ENCODE measurements around the gene TXNRD1.

The TXNRD1 gene

GRCh38 chr12:104272938-104273337 is 57.4 kb downstream of the TXNRD1 start:
- no peaks in the 10 kb centered on the region for H3K9me3 Mint-ChIP-seq
- CTCF ChIA-PET, result no interaction called here
- no peaks in the 10 kb centered on the region for H3K36me3 Mint-ChIP-seq
- no peak overlapping the region for H3K4me3 Mint-ChIP-seq
- peaks cover 9% of the 10 kb centered on the region for H3K4me1 Mint-ChIP-seq
- H3K27ac Mint-ChIP-seq, result no peak overlapping the region
- DNase-seq, result no peak
- peaks cover 5% of the 10 kb centered on the region for H3K27me3 Mint-ChIP-seq

DNA sequence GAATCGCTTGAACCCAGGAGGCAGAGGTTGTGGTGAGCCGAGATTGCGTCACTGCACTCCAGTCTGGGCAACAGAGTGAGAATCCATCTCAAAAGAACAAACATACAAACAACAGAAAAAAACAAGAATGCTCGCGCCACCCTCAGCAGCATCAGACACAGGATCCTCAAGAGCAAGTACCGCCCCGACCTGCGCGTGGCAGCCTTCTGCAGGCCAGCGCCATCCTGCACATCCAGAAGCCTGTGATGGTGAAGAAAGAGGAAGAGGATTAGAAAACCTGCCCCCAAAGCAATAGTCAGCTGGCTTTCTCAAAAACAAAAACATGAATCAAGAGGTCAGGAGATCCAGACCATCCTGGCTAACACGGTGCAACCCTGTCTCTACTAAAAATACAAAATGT is 57.9 kb downstream of the TXNRD1 start:
- Mint-ChIP-seq H3K4me3 (no peak overlapping the region), H3K27me3 (peaks cover 5% of the 10 kb centered on the region), H3K27ac (no peak overlapping the region), H3K36me3 (no peaks in the 10 kb centered on the region), H3K9me3 (no peaks in the 10 kb centered on the region), H3K4me1 (peaks cover 9% of the 10 kb centered on the region)
- CTCF ChIA-PET, result no interaction called here
- no peak for DNase-seq

DNA sequence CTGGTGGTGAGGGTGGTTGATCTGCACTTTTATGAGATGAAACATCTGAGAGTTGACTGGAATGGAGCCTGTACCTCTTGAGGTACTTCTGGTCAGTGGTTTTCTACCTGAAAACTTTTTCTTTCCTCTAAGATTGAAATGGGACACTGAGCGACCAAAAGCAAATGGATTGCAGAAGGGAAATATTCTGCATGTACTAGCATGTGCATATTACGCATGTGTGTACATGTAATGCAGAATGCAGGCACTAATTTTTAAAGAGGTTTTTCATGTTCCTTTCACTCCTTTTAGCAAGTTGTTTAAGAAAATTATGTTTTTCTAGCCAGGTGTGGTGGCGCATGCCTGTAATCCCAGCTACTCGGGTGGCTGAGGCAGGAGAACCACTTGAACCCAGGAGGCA is 59.2 kb downstream of the TXNRD1 start:
- Mint-ChIP-seq H3K27ac (no peak overlapping the region), H3K9me3 (no peaks in the 10 kb centered on the region), H3K36me3 (no peaks in the 10 kb centered on the region), H3K4me1 (peaks cover 9% of the 10 kb centered on the region), H3K27me3 (no peaks in the 10 kb centered on the region), H3K4me3 (no peak overlapping the region)
- no peak for DNase-seq
- CTCF ChIA-PET, result no interaction called here

- CTCF ChIA-PET, result interaction anchor here (1.2 kb wide), 1 partner anchor 56 kb away, joined by 3 read pairs; no protein-coding TSS in a partner anchor
- DNase-seq, result no peak
- Mint-ChIP-seq H3K27ac (no peak overlapping the region), H3K36me3 (no peaks in the 10 kb centered on the region), H3K27me3 (no peaks in the 10 kb centered on the region), H3K4me1 (peaks cover 9% of the 10 kb centered on the region), H3K4me3 (no peak overlapping the region), H3K9me3 (no peaks in the 10 kb centered on the region)
Measured at GRCh38 chr12:104275689-104276088, 60.1 kb downstream of the TXNRD1 start.

- no peaks in the 10 kb centered on the region for H3K36me3 Mint-ChIP-seq
- H3K9me3 Mint-ChIP-seq, result no peaks in the 10 kb centered on the region
- peaks cover 9% of the 10 kb centered on the region for H3K4me1 Mint-ChIP-seq
Measured at GRCh38 chr12:104276273-104277131, 60.9 kb downstream of the TXNRD1 start.

DNA sequence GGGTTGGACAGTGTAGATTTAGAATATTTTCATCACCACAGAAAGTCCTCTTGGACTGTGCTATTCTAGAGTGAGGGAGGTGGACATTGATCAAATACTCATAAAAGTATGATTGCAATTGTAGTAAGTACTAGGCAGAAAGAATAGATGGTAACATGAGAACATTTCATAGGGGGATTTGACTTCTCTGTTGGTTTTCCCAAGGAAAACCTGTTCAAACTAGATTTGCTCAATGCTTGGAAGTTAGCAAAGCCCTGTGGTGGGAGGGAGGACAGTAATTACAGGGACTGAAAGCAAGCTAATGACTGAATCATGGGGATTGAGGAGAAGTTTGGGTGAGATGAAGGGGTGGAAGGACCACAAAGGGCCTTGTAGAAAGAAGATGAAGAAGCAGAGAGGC is 63.6 kb downstream of the TXNRD1 start:
- peaks cover 9% of the 10 kb centered on the region for H3K4me1 Mint-ChIP-seq
- CTCF ChIA-PET, result no interaction called here
- no peak overlapping the region for H3K27ac Mint-ChIP-seq
- no peaks in the 10 kb centered on the region for H3K36me3 Mint-ChIP-seq
- no peaks in the 10 kb centered on the region for H3K9me3 Mint-ChIP-seq
- no peak overlapping the region for H3K4me3 Mint-ChIP-seq
- DNase-seq, result no peak
- no peaks in the 10 kb centered on the region for H3K27me3 Mint-ChIP-seq

More at GRCh38 chr12:104276273-104277131, 60.9 kb downstream of the TXNRD1 start:
- H3K27me3 Mint-ChIP-seq, result no peaks in the 10 kb centered on the region
- CTCF ChIA-PET, result interaction anchor here (0.7 to 1.2 kb wide), 2 partner anchors 12 to 57 kb away, joined by 3 read pairs; no protein-coding TSS in a partner anchor
- peak overlapping the region; percentile 51 for H3K4me3 Mint-ChIP-seq
- DNase-seq, result no peak
- no peak overlapping the region for H3K27ac Mint-ChIP-seq

DNA sequence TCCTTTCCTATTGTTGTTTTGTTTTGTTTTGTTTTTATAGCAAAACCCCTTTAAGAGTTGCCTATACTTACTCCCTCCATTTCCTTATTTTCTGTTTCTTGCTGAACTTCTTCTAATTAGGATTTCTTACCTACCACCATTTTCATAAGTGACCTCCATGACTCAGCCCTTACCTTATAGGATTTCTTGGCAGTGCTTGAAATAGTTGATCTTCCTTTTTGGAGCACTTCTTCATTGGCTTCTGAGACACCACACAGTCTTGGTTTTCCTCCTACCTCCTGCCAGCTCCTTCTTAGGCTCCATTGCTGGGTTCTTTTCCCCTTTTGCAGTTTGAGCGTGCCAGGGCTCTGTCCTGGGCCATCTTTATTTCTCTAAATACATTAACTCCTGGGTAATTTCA is 64.5 kb downstream of the TXNRD1 start:
- Mint-ChIP-seq H3K27me3 (no peaks in the 10 kb centered on the region), H3K4me3 (no peak overlapping the region), H3K9me3 (no peaks in the 10 kb centered on the region), H3K27ac (no peak overlapping the region), H3K36me3 (no peaks in the 10 kb centered on the region), H3K4me1 (peaks cover 10% of the 10 kb centered on the region)
- no peak for DNase-seq
- CTCF ChIA-PET, result no interaction called here

- Mint-ChIP-seq H3K27ac (no peak overlapping the region), H3K9me3 (no peaks in the 10 kb centered on the region), H3K4me3 (no peak overlapping the region), H3K4me1 (peaks cover 14% of the 10 kb centered on the region), H3K36me3 (no peaks in the 10 kb centered on the region), H3K27me3 (no peaks in the 10 kb centered on the region)
- CTCF ChIA-PET, result no interaction called here
- DNase-seq, result no peak
Measured at GRCh38 chr12:104280717-104281458, 65.3 kb downstream of the TXNRD1 start.

DNA sequence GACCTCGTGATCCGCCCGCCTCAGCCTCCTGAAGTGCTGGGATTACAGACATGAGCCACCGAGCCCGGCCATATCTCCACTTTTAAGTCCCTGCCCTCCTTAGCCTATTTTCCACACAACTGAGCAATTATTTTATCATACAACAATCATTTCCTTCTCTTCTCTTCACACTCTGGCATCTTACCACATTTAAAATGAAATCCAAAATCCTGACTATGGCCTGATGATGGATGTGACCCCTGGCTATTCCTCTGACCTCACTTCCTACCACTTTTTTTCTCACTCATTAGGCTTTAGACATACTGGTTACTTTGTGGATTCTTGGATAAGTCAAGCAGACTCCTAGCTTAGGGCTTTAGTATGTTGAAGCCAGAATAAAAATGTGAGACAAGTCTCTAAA is 66.1 kb downstream of the TXNRD1 start:
- Mint-ChIP-seq H3K9me3 (no peaks in the 10 kb centered on the region), H3K36me3 (no peaks in the 10 kb centered on the region), H3K4me3 (no peak overlapping the region), H3K27ac (no peak overlapping the region), H3K27me3 (no peaks in the 10 kb centered on the region), H3K4me1 (peaks cover 14% of the 10 kb centered on the region)
- CTCF ChIA-PET, result no interaction called here
- no peak for DNase-seq

- Mint-ChIP-seq H3K36me3 (no peaks in the 10 kb centered on the region), H3K27ac (no peak overlapping the region), H3K4me3 (no peak overlapping the region), H3K9me3 (no peaks in the 10 kb centered on the region), H3K4me1 (peaks cover 16% of the 10 kb centered on the region), H3K27me3 (no peaks in the 10 kb centered on the region)
- DNase-seq, result no peak
- CTCF ChIA-PET, result no interaction called here
Measured at GRCh38 chr12:104282109-104282508, 66.5 kb downstream of the TXNRD1 start.

GRCh38 chr12:104285740-104286515 is 70.3 kb downstream of the TXNRD1 start:
- H3K4me1 Mint-ChIP-seq, result peaks cover 30% of the 10 kb centered on the region
- no peaks in the 10 kb centered on the region for H3K27me3 Mint-ChIP-seq
- DNase-seq, result no peak
- no peaks in the 10 kb centered on the region for H3K9me3 Mint-ChIP-seq
- peak overlapping the region; percentile 98 for H3K27ac Mint-ChIP-seq
- H3K4me3 Mint-ChIP-seq, result peak overlapping the region; percentile 90
- CTCF ChIA-PET, result interaction anchor here (1.0 to 1.4 kb wide), 2 partner anchors 12 to 86 kb away, joined by 3 to 6 read pairs; no protein-coding TSS in a partner anchor
- peaks cover 9% of the 10 kb centered on the region for H3K36me3 Mint-ChIP-seq

DNA sequence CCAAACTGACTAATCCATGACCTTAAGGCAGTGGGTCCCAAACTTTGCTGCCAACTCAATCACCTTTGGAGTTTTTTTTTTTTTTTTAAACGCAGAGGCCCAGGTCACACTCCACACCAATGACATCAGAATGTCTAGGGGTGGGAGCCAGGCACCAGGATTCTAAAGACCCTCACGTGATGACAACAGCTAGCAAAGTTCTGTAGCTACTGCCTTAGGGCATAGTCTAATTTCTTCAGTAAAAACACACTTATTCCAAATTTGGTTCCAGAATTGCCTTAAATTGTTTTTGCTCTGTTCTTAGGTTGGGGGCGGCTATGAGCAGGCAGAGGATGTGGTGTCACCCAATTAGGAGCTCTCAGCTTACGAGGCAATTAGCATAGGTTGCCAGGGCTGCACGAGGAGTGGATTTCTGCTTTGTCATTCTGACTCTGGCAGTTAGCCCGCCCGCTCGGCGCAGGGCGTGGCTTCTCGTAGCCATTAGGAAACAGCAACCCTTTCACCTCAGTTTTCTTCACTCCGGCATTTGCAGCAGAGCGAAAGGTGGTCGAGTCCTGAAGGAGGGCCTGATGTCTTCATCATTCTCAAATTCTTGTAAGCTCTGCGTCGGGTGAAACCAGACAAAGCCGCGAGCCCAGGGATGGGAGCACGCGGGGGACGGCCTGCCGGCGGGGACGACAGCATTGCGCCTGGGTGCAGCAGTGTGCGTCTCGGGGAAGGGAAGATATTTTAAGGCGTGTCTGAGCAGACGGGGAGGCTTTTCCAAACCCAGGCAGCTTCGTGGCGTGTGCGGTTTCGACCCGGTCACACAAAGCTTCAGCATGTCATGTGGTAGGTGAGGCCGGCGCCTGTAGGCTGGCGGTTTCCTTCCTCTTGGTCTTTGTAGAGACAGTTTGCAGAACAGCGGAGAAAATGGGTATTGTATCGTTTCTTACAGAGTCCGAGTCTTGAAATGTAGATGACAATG is 71.2 kb downstream of the TXNRD1 start:
- CTCF ChIA-PET, result interaction anchor here (0.6 to 1.4 kb wide), 7 partner anchors 9 to 357 kb away, joined by 3 to 6 read pairs (median 3); partner anchors contain the start of gene HSP90B1
- DNase-seq, result peak; percentile 95
- Mint-ChIP-seq H3K27ac (peak overlapping the region; percentile 98), H3K9me3 (no peaks in the 10 kb centered on the region), H3K36me3 (peaks cover 9% of the 10 kb centered on the region), H3K27me3 (no peaks in the 10 kb centered on the region), H3K4me1 (peaks cover 33% of the 10 kb centered on the region), H3K4me3 (peak overlapping the region; percentile 90)

DNA sequence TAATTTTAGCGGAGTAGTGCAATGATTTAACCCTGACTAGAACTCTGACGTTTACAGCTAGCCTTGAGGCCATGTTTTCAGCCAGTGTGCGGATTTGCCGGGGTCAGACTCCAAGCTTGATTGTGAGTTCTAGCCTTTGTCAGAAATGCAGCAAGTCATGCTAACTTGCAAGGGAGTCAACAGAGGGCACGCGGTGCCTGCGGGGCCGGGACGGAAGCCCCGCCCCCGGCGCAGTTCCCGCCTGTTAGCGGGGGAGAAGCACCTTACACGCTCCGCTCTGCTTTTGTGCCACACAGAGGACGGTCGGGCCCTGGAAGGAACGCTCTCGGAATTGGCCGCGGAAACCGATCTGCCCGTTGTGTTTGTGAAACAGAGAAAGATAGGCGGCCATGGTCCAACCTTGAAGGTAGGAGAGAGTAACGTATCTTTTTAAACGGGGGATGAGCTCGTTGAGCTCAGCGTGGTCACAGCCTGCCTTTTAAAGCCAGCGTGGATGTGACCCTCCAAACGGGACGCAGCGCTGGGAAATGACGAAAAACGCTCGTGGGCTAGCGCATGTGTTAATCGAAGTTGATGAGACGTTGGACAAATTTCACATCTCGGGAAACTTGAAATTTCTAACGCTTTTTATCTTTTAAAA is 73.2 kb downstream of the TXNRD1 start:
- CTCF ChIA-PET, result interaction anchor here (0.6 to 2.2 kb wide), 9 partner anchors 11 to 89 kb away, joined by 3 to 10 read pairs (median 3); partner anchors contain the start of genes EID3 and TXNRD1
- Mint-ChIP-seq H3K27me3 (no peaks in the 10 kb centered on the region), H3K36me3 (peaks cover 24% of the 10 kb centered on the region), H3K27ac (peak overlapping the region; percentile 98), H3K9me3 (no peaks in the 10 kb centered on the region), H3K4me3 (peak overlapping the region; percentile 90), H3K4me1 (peaks cover 44% of the 10 kb centered on the region)
- DNase-seq, result peak; percentile 90
